ENCODE results near the gene CNBD2.
A peak's percentile ranks its signal among the peaks of the same experiment; 100 is the strongest.

- TF ChIP-seq EZH2 (IDR thresholded peaks at IDR 0.05; ENCODE audit: borderline replicate concordance, low read depth, low read length, poor library complexity, severe bottlenecking): no peak
- TF ChIP-seq CTCF (conservative IDR thresholded peaks at IDR 0.05; ENCODE audit: low read depth, low read length): peak; percentile 85
Observed at GRCh38 chr20:35992713-35993335, 24.4 kb downstream of the CNBD2 start.

All from A673 (cell line).